Panc1 (cell line): ENCODE data around the gene PLAU. TPM values are rescaled to one million over a fixed set of nuclear protein-coding genes. Genes with fewer than 3 reads are reported as not detected.
A peak's percentile ranks its signal among the peaks of the same experiment; 100 is the strongest.

ENCODE experiments used
- ATAC-seq: fragments of 200-7000 bp; cut with Tn5 transposase; 2 replicates; pipeline ENCODE4 v1.9.1; 2020; ENCODE audit warnings: mild to moderate bottlenecking, moderate library complexity
- BruUV-seq: library from RNA; stranded (reverse); fragments of 400-500 nt; replicated peaks from 2 replicates; lab custom pipeline; 2021; lab: Mats Ljungman, UMichigan
- CTCF ChIA-PET: fragments of 300-600 bp; sonication (Branson Sonifier 250); formaldehyde crosslinking; loops from one replicate; lab custom pipeline; 2022; ENCODE audit warnings: antibody characterized with exemption; lab: Charles Lee
- POLR2A ChIA-PET: fragments of 300-600 bp; sonication (Branson Sonifier 250); formaldehyde crosslinking; loops from one replicate; lab custom pipeline; 2022; ENCODE audit warnings: antibody characterized with exemption; lab: Charles Lee
- DNase-seq: peaks from one replicate; pipeline ENCODE4 v3.0.0-alpha.2; 2010; ENCODE audit warnings: low read depth, low spot score
- H3K27ac ChIP-seq: 2 replicates; pipeline ENCODE4 v1.5.1; 2011; ENCODE audit warnings: mild to moderate bottlenecking, low read length, inconsistent platforms
- H3K27me3 ChIP-seq: fragments of 200-500 bp; sonication (Bioruptor generic); 2 replicates; pipeline ENCODE4 v1.6.0; 2014; ENCODE audit warnings: low read length, inconsistent platforms; ENCODE audit not compliant: control insufficient read depth, insufficient read depth
- H3K36me3 ChIP-seq: fragments of 200-500 bp; sonication (Bioruptor generic); 2 replicates; pipeline ENCODE4 v1.5.1; 2014; ENCODE audit warnings: inconsistent platforms, mild to moderate bottlenecking, low read length, moderate library complexity; ENCODE audit not compliant: control insufficient read depth, insufficient read depth
- H3K4me1 ChIP-seq: 2 replicates; pipeline ENCODE4 v1.5.1; 2011; ENCODE audit warnings: inconsistent platforms, mild to moderate bottlenecking, low read length, moderate library complexity; ENCODE audit not compliant: control insufficient read depth, insufficient read depth
- H3K4me3 ChIP-seq, 2 experiments: 2 replicates each; pipeline ENCODE4 v1.5.1; 2011 to 2012; ENCODE audit warnings: low read depth in 2 of 2, low read length in 2 of 2, mild to moderate bottlenecking in 2 of 2, inconsistent platforms in 1 of 2, moderate library complexity in 1 of 2
- H3K9me3 ChIP-seq: fragments of 200-500 bp; sonication (Bioruptor generic); 2 replicates; pipeline ENCODE4 v1.5.1; 2014; ENCODE audit warnings: low read depth, mild to moderate bottlenecking, inconsistent platforms, low read length, moderate library complexity; ENCODE audit not compliant: control insufficient read depth, insufficient read depth
- CTCF ChIP-seq: fragments of 450-650 bp; IDR thresholded peaks from 2 replicates; pipeline ENCODE4 v1.5.1; 2017; ENCODE audit warnings: mild to moderate bottlenecking
- POLR2AphosphoS5 ChIP-seq: IDR thresholded peaks from 2 replicates; pipeline ENCODE4 v1.6.1; 2012; ENCODE audit warnings: mild to moderate bottlenecking, low read depth, low read length, moderate library complexity
- REST ChIP-seq, 2 experiments: IDR thresholded peaks; 2 replicates each; pipeline ENCODE4 v1.6.1; 2011 to 2012; ENCODE audit warnings: low read depth in 2 of 2, control low read depth in 1 of 2, low read length in 1 of 2, mild to moderate bottlenecking in 1 of 2, moderate library complexity in 1 of 2; ENCODE audit not compliant: insufficient read depth in 1 of 2
- SIN3A ChIP-seq: IDR thresholded peaks from 2 replicates; pipeline ENCODE4 v1.6.1; 2012; ENCODE audit warnings: low read depth, mild to moderate bottlenecking, low read length, moderate library complexity, borderline replicate concordance; ENCODE audit not compliant: insufficient read depth
- TCF7L2 ChIP-seq: IDR thresholded peaks from 2 replicates; pipeline ENCODE4 v1.6.1; 2011; ENCODE audit warnings: mild to moderate bottlenecking, low read depth, low read length, inconsistent platforms
- in situ Hi-C: cut with HindIII; loops from 2 replicates; pipeline ENCODE4 v1.10.0; 2016; ENCODE audit warnings: low sequenced_read_pairs, low pct_unique_long_range_greater_than_20kb
- intact Hi-C: fragments of 100-400 bp; cut with micrococcal nuclease; formaldehyde crosslinking; loops from one replicate; pipeline ENCODE4 v1.10.0; 2022; ENCODE audit not compliant: unreplicated experiment
- total RNA-seq: library from RNA; stranded (reverse); gene quantifications from one replicate; pipeline ENCODE4 v1.2.1, GENCODE V29; 2021; ENCODE audit not compliant: unreplicated experiment

Gene PLAU
- total RNA-seq, 1 experiment from 2014 or later: 305 TPM

- Histone ChIP-seq H3K27ac (peak overlapping the region; percentile 75; the same call in 1 of the 2 replicates), H3K4me1 (peaks cover 31% of the 10 kb centered on the region), H3K27me3 (no peaks in the 10 kb centered on the region), H3K9me3 (no peaks in the 10 kb centered on the region), H3K36me3 (no peaks in the 10 kb centered on the region), H3K4me3 (no peak overlapping the region)
- TF ChIP-seq POLR2AphosphoS5: no peak
- TF ChIP-seq REST (IDR thresholded peaks at IDR 0.05; ENCODE audit: insufficient read depth in 1 of 2, low read depth in 2 of 2, low read length in 1 of 2): no peak
- no peak for TF ChIP-seq TCF7L2
- TF ChIP-seq SIN3A: no peak
- TF ChIP-seq CTCF: no peak
- CTCF ChIA-PET: no interaction called here
- intact Hi-C loops: no loop called here
- no peak for DNase-seq
- ATAC-seq: no peak
- POLR2A ChIA-PET: interaction anchor here (0.6 kb wide), 1 partner anchor 36 kb away, joined by 3 read pairs; no protein-coding TSS in a partner anchor
- BruUV-seq: no TSS peak
- in situ Hi-C loops: no loop called here
Observed at GRCh38 chr10:73892310-73893030, 18.5 kb upstream of the PLAU start.

- Histone ChIP-seq H3K27ac (peak overlapping the region; percentile 75; the same call in 1 of the 2 replicates), H3K9me3 (no peaks in the 10 kb centered on the region), H3K36me3 (no peaks in the 10 kb centered on the region), H3K4me3 (no peak overlapping the region), H3K4me1 (peaks cover 22% of the 10 kb centered on the region), H3K27me3 (no peaks in the 10 kb centered on the region)
- DNase-seq: no peak
- no peak for ATAC-seq
- ChIA-PET CTCF (no interaction called here), POLR2A (no interaction called here)
- no TSS peak for BruUV-seq
- intact Hi-C loops (no loop called here), in situ Hi-C loops (no loop called here)
- TF ChIP-seq POLR2AphosphoS5: no peak
- no peak for TF ChIP-seq SIN3A
- no peak for TF ChIP-seq TCF7L2
- no peak for TF ChIP-seq CTCF
- no peak for TF ChIP-seq REST (IDR thresholded peaks at IDR 0.05; ENCODE audit: insufficient read depth in 1 of 2, low read depth in 2 of 2, low read length in 1 of 2)
Observed at GRCh38 chr10:73893426-73893825, 17.5 kb upstream of the PLAU start.
